SKM-1 (cell line): ENCODE results near the gene SF1.

Source experiments
- DNase-seq: peaks from one replicate; lab custom pipeline; 2025; ENCODE audit not compliant: unreplicated experiment; lab: John Stamatoyannopoulos, UW

The SF1 gene

GRCh38 chr11:64714666-64715065 lies 63.7 kb downstream of the SF1 start:
- no peak for DNase-seq
